Measurements from ENCODE around the gene PDE3B.

Gene PDE3B

DNA sequence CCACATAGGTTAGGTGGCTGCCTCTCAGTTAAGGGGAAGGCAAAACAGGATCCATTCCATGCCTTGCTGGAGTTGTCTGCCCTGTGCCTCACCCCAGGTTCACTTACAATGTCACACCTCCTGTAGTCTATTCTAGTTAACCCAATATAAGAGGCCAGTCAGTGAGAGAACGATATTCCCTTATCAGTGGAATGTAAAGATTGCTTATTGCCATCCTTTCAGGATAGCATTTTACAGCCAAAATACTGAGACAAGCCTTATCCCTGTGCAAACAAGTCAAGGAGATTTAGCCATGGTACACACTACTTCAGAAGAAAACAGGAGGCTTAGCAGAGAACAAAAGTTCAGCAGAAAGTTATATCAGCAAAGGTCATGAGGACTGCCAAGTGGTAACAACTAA lies 242.9 kb downstream of the PDE3B start:
- no peak for DNase-seq (ENCODE audit: low spot score)
- TF ChIP-seq CTCF (IDR thresholded peaks at IDR 0.05): no peak
- Histone ChIP-seq H3K27ac (no peak overlapping the region), H3K4me3 (no peak overlapping the region)

DNA sequence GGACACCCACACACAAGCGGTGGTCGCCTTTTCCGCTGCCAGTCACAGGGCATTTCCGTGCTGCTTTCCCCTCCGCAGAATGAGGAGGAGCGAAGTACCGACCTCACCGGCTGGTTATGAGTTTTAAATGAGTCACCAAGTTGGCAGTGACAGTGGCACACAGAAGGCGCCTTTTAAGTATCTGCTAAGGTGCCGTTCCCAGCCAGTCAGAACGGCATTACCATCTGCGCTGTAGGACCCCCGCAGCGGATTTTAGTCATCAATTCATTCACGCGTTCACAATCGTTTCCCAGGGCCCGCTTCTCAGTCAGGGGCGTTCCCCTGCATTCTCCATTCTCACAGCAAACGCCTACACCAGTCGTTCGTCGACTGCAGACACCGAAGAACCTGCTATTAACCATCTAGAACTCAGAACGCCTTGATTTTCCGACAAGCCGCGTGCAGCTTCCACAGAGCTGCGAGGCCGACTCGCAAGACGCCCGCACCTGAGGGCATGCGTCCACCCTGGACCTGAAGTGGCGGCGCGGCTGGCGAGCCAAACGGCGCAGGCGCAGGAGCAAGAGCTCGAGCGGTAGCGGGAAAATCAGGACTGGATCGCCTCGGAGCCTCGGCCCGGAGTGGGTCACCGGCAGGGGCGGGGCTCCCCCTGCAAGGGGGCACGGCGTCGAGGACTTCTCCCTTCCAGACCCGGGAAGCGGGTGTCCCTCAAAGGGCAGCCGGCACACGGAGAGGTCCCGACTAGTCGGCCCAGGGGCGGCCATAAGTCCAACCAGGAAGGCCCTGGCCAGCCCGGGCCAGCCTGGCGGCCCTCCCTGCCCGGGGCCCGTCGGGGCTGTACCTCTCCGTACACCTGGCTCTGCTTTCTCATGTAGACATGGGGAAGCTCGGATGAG lies 247.8 kb downstream of the PDE3B start:
- H3K27ac ChIP-seq: peak overlapping the region; percentile 88 to 93
- peak overlapping the region; percentile 77 for H3K4me3 ChIP-seq
- TF ChIP-seq CTCF (IDR thresholded peaks at IDR 0.05): no peak
- DNase-seq (ENCODE audit: low spot score): peak; percentile 89

DNA sequence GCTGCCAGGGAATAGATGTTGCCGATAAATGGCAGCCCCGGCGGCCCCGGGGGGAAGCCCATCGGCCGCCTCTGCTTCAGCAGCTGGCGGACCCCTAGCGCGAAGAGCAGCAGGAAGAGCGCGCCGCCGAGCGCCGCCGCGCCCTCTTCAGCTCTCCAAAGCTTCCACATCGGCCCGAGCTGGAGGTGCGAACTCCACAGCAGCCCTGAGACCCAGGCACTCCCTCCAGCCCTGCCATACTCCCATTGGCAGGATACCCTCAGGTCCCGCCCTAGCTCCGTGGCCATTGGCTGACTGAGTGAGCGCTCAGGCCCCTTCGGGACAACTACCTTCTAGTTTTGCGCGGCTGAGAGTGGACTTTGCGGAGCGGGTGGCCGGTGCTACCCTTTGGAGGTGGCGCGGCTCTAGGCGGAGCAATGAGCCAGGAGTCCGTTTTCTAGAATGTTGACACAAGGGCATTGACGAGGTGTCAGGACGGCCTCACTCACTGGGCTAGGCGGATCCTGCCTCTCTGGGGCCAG lies 248.5 kb downstream of the PDE3B start, which contains the start of gene CYP2R1:
TSS of gene CYP2R1 (minus strand) at position 196 of the 521 bp plus-strand sequence. CDS start at position 170, 26 bp downstream.
- H3K27ac ChIP-seq: peak within 1 kb of the TSS; percentile 88 to 93
- H3K4me3 ChIP-seq: peak within 1 kb of the TSS; percentile 77
- DNase-seq (ENCODE audit: low spot score): peak; percentile 96
- no peak for TF ChIP-seq CTCF (IDR thresholded peaks at IDR 0.05)

GRCh38 chr11:14892577-14892976 lies 249.0 kb downstream of the PDE3B start:
- H3K4me3 ChIP-seq: peak overlapping the region; percentile 77
- TF ChIP-seq CTCF (IDR thresholded peaks at IDR 0.05): no peak
- peak overlapping the region in 1 of 2 donors; percentile 93 for H3K27ac ChIP-seq
- DNase-seq (ENCODE audit: low spot score): no peak

- TF ChIP-seq CTCF (IDR thresholded peaks at IDR 0.05): no peak
- H3K4me3 ChIP-seq: no peak overlapping the region
- DNase-seq (ENCODE audit: low spot score): no peak
- peak overlapping the region in 1 of 2 donors; percentile 25 for H3K27ac ChIP-seq
Measured at GRCh38 chr11:14894657-14895598, 251.3 kb downstream of the PDE3B start.

DNA sequence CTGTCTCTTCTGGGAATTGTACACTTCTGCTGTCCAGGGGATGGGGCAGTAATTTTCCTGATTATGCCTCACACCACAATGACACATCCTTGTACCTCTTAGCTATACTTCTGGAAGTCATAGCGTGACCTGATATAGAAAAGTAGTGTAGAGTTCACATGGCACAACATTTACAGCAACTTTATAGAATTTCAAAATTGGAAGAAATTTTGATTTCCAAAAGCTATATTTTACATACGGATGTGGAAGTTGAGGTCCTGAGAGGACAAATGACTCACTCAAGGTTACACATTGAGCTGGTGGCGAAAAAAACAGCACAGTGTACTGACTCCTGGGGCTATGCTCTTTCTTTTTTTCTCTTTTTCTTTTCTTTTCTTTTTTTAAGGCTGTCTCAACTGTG lies 254.8 kb downstream of the PDE3B start:
- no peak for DNase-seq (ENCODE audit: low spot score)
- Histone ChIP-seq H3K4me3 (no peak overlapping the region), H3K27ac (no peak overlapping the region)
- no peak for TF ChIP-seq CTCF (IDR thresholded peaks at IDR 0.05)
